H1 (cell line): ENCODE results near the gene SAMD14. TPM values are rescaled to one million over a fixed set of nuclear protein-coding genes. Genes with fewer than 3 reads are reported as not detected.

Experiments
- JUND ChIP-seq: IDR thresholded peaks from 2 replicates; pipeline ENCODE4 v1.6.1; 2011; ENCODE audit warnings: mild to moderate bottlenecking, improper control_type of control experiment, low read length
- SIRT6 ChIP-seq: IDR thresholded peaks from one replicate; pipeline ENCODE4 v1.7.1; 2012; ENCODE audit warnings: low read length, inconsistent platforms
- TAF7 ChIP-seq: optimal IDR thresholded peaks from 2 replicates; pipeline ENCODE3; 2011; ENCODE audit warnings: low read depth, mild to moderate bottlenecking, inconsistent platforms, low read length, moderate library complexity, borderline replicate concordance
- polyA plus RNA-seq, 7 experiments: library from polyadenylated mRNA; depleted of rRNA in 3 of 7; stranded (reverse) in 5 of 7; unstranded in 2 of 7; fragments of >200 nt in 5 of 7; fragments of 200-250 nt in 2 of 7; gene quantifications; 1 replicate in 5 of 7; 2 replicates in 1 of 7; 4 replicates in 1 of 7; pipeline versions ENCODE4 v1.2.1 to v1.2.3, GENCODE V29; 2011 to 2013; ENCODE audit warnings: missing spikeins in 2 of 7, mixed read lengths in 2 of 7
- total RNA-seq: library from RNA; stranded (reverse); fragmentation: NEBNext Ultra II Directional; extraction: Animal tissue kit (Norgen Biotek cat#: 25700); gene quantifications from 2 replicates; pipeline ENCODE4 v1.2.1, GENCODE V29; 2021
- TF ChIP-seq, protein P1 (sequence below): IDR thresholded peaks from 2 replicates; pipeline ENCODE4 v1.6.1; 2012; ENCODE audit warnings: inconsistent platforms
- TF ChIP-seq, protein P2 (sequence below): IDR thresholded peaks from 2 replicates; pipeline ENCODE4 v1.6.1; 2011; ENCODE audit warnings: low read length, improper control_type of control experiment

The SAMD14 gene
- total and polyA plus RNA-seq, 2 of the 8 experiments (the other 6 are each of a cell fraction or from before 2014, with no cell fraction given) = 5.7 to 5.8 TPM

- TF ChIP-seq, protein P1, sequence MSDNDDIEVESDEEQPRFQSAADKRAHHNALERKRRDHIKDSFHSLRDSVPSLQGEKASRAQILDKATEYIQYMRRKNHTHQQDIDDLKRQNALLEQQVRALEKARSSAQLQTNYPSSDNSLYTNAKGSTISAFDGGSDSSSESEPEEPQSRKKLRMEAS = no peak
- TF ChIP-seq SIRT6 = no peak
- TF ChIP-seq, protein P2, sequence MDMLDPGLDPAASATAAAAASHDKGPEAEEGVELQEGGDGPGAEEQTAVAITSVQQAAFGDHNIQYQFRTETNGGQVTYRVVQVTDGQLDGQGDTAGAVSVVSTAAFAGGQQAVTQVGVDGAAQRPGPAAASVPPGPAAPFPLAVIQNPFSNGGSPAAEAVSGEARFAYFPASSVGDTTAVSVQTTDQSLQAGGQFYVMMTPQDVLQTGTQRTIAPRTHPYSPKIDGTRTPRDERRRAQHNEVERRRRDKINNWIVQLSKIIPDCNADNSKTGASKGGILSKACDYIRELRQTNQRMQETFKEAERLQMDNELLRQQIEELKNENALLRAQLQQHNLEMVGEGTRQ = no peak
- TF ChIP-seq TAF7 = no peak
- TF ChIP-seq JUND = no peak
Measured at GRCh38 chr17:50090971-50091917, 38.7 kb downstream of the SAMD14 start (continued).
